Muscle of back (tissue), 11 donors: Measurements from ENCODE around the gene OBSCN. TPM values are rescaled to one million over a fixed set of nuclear protein-coding genes. Genes with fewer than 3 reads are reported as not detected.

Experiments
- DNase-seq, 3 donors: peaks; one replicate each; pipeline versions ENCODE4 v3.0.0 to v3.0.0-alpha.2; 2013
- polyA plus RNA-seq, 10 donors: library from polyadenylated mRNA; unstranded; fragments of 120-200 nt; gene quantifications; one replicate each; pipeline ENCODE4 v1.2.1, GENCODE V29; 2013; ENCODE audit not compliant: insufficient read length in 10 of 10

Gene OBSCN
- polyA plus RNA-seq, 10 donors, result 179 to 336 (median 279) TPM

DNA sequence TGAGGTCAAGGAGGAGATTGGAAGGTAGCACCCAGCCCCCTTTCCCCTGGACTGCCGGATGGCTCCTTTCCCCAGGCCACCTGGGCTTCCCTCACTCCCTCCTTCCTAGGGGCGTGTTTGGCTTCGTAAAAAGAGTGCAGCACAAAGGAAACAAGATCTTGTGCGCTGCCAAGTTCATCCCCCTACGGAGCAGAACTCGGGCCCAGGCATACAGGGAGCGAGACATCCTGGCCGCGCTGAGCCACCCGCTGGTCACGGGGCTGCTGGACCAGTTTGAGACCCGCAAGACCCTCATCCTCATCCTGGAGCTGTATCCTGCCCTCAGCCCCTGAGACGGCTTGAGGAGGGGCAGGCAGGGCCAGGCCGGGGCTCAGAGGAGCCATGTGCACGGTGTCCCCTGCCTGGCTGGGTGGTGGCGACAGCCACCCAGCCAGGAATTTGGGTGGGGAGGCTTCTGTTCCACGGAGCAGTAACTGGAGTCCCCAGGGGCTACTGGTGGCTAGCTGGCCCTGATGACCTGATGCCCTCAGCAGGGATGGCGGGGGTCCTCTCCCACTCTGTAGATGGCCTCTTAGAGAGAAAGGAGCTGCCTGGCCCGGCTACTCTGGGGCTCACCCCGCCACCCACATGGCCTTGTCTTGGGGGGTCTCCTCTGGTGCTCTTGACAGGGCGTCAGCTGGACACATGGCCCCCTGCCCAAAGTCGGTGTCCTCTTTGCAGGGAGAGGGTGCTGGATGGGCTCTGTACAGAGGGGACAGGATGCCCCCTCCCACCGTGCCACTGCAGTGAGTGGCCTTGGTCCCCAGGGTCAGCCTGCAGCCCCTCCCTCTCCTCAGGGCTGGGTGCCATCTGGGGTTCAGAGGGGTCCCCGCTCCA is 159.3 kb downstream of the OBSCN start:
- peak in 1 of 3 donors; percentile 73 for DNase-seq

DNA sequence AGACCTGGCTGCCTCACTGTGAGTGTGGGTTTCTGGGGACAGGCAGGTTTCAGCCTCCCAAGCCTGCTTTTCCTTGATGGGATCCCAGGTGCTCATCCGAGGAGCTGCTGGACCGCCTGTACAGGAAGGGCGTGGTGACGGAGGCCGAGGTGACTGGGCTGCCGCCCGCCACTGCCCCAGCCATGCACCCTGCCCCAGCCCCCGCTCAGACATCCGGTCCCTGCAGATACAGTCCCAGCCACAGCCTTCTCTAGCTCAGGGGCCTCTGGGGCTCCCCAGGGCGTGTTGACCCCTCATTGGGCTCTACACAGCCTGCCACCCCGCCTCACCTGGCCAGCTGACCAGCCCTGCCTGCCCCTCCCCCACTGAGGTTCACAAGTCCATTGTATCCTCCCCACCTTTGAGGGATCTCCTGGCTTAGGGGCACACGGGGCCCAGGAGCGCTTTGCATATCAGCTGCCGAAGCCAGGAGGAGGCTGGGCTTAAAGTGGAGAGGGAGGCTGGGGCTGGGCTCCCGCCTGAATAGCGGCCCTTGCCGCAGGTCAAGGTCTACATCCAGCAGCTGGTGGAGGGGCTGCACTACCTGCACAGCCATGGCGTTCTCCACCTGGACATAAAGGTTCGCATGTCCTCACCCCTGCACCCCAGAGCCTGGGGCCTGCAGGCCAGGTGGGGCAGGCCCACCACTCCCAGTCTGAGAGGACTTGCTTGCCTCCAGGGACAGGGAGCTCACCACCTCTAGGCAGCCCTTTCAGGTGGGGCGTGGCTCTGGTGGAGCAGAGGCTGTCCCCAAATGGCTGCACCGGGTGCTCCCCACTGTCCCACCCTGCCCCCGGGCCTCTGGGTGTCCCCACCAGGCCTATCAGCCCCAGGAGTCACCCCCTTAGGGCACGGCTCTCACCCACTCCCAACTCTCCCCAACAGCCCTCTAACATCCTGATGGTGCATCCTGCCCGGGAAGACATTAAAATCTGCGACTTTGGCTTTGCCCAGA is 160.3 kb downstream of the OBSCN start:
- DNase-seq, result no peak

DNA sequence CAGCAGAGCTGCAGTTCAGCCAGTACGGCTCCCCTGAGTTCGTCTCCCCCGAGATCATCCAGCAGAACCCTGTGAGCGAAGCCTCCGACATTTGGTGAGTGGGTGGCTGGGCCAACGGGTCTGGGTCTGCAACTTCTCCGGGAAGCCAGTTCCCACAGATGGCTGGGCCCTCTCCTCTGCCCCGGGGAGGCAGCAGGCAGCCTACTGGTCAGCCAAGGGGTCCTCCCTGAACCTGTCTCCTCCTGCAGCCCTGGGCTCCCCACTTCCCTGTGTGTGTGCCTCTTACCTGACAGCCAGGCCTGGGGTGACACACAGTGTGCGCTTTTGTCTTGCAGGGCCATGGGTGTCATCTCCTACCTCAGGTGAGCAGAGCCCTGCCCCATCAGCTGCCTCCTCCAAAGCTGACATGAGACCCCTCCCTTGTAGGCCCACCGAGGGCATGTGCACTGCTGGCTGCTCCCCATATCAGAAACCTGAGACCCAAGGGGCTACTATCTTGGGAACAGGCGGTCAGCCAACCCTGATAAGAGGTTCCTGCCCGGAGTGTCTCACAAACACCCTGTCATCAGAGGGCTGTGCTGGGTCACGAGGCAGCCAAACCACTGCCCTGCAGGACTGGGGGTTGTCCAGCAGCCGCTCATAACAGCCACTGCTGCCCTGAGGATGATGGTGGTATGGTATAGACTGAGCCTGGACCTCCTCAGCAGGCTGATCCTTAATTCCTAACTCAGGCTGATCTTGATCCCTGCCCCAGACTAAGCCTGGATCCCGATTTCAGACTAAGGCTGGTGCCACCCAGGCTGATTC is 161.2 kb downstream of the OBSCN start:
- DNase-seq, result no peak

DNA sequence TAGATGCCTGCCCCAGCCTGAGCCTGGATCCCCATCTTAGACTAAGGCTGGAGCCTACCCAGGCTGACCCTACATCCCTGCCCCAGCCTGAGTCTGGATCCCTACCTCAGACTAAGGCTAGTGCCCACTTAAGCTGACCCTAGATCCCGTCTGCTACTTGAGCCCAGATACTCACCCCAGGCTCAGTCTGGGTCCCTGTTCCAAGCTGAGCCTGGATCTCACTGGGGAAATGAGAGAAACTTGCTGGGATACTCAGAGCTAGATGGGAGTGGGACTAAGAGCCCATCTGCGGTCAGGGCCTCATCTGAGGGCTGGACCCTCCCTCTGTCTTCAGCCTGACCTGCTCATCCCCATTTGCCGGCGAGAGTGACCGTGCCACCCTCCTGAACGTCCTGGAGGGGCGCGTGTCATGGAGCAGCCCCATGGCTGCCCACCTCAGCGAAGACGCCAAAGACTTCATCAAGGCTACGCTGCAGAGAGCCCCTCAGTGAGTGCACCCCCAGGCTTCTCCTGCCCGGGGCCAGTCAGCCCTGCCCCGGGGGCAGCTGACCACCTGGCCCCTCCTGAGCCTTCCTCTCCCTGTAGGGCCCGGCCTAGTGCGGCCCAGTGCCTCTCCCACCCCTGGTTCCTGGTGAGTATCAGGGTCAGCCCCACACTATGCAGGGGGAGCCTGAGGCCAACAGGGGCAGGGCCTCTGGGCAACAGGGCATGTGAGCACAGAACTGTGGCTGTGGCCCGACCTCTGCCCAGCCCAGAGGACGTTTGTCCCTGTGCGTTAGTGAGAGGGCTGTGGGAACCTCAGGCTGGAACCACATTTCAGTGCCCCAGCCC is 162.0 kb downstream of the OBSCN start:
- DNase-seq, result no peak

DNA sequence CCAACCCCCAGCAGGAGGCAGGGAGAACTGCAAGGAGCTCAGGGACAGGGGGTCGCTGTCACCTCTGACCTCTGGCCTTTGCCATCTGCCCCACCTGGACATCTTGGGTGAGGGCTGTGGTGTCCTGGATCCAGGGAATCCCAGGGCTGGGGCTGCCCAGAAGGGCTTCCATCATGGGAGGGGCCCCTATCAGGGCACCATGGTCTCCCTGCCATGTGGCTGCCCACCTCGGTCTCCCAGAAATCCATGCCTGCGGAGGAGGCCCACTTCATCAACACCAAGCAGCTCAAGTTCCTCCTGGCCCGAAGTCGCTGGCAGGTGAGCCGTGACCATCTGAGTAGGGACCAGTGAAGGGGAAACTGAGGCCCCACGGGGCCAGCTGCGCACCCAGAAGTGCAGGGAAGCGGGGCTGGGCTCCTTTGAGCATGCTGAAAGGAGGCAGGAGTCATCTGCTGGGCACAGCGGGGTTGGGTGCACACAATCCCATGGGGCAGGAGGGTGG is 162.6 kb downstream of the OBSCN start:
- DNase-seq, result no peak

DNA sequence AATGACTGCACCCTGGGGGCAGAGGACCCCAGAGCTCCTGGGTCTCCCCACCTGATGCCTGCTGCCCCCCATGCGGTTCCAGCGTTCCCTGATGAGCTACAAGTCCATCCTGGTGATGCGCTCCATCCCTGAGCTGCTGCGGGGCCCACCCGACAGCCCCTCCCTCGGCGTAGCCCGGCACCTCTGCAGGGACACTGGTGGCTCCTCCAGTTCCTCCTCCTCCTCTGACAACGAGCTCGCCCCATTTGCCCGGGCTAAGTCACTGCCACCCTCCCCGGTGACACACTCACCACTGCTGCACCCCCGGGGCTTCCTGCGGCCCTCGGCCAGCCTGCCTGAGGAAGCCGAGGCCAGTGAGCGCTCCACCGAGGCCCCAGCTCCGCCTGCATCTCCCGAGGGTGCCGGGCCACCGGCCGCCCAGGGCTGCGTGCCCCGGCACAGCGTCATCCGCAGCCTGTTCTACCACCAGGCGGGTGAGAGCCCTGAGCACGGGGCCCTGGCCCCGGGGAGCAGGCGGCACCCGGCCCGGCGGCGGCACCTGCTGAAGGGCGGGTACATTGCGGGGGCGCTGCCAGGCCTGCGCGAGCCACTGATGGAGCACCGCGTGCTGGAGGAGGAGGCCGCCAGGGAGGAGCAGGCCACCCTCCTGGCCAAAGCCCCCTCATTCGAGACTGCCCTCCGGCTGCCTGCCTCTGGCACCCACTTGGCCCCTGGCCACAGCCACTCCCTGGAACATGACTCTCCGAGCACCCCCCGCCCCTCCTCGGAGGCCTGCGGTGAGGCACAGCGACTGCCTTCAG is 163.3 kb downstream of the OBSCN start:
- DNase-seq, result no peak

DNA sequence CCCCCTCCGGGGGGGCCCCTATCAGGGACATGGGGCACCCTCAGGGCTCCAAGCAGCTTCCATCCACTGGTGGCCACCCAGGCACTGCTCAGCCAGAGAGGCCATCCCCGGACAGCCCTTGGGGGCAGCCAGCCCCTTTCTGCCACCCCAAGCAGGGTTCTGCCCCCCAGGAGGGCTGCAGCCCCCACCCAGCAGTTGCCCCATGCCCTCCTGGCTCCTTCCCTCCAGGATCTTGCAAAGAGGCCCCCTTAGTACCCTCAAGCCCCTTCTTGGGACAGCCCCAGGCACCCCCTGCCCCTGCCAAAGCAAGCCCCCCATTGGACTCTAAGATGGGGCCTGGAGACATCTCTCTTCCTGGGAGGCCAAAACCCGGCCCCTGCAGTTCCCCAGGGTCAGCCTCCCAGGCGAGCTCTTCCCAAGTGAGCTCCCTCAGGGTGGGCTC is 163.9 kb downstream of the OBSCN start:
- DNase-seq, result no peak

DNA sequence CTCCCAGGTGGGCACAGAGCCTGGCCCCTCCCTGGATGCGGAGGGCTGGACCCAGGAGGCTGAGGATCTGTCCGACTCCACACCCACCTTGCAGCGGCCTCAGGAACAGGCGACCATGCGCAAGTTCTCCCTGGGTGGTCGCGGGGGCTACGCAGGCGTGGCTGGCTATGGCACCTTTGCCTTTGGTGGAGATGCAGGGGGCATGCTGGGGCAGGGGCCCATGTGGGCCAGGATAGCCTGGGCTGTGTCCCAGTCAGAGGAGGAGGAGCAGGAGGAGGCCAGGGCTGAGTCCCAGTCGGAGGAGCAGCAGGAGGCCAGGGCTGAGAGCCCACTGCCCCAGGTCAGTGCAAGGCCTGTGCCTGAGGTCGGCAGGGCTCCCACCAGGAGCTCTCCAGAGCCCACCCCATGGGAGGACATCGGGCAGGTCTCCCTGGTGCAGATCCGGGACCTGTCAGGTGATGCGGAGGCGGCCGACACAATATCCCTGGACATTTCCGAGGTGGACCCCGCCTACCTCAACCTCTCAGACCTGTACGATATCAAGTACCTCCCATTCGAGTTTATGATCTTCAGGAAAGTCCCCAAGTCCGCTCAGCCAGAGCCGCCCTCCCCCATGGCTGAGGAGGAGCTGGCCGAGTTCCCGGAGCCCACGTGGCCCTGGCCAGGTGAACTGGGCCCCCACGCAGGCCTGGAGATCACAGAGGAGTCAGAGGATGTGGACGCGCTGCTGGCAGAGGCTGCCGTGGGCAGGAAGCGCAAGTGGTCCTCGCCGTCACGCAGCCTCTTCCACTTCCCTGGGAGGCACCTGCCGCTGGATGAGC is 164.5 kb downstream of the OBSCN start:
- DNase-seq, result no peak

DNA sequence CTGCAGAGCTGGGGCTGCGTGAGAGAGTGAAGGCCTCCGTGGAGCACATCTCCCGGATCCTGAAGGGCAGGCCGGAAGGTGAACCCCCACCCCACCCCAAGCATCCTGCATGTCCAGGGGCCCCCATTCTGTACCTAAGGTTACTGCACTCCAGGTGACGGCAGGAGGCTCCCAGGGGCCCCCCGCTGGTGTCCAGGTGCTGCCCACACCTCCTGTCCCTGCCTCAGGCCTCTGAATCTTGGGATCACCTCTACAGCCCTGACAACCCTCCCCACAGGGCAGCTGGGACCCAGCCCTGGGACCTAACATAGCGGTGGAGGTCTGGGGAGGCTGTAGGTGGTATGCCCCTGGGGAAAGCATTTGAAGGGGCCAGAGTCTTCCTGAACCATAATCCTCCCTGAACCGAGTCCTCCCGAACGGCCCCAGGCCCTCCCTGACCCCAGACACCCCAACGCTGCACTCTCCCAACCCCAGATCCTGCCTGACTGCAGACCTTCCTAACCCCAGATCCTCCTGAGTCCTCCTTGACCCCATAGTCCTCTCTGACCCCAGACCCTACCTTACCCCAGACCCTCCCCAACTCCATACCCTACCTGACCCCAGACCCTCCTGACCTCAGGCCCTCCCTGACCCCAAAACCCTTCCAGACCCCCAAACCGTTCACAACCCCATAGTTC is 165.3 kb downstream of the OBSCN start:
- DNase-seq, result no peak

DNA sequence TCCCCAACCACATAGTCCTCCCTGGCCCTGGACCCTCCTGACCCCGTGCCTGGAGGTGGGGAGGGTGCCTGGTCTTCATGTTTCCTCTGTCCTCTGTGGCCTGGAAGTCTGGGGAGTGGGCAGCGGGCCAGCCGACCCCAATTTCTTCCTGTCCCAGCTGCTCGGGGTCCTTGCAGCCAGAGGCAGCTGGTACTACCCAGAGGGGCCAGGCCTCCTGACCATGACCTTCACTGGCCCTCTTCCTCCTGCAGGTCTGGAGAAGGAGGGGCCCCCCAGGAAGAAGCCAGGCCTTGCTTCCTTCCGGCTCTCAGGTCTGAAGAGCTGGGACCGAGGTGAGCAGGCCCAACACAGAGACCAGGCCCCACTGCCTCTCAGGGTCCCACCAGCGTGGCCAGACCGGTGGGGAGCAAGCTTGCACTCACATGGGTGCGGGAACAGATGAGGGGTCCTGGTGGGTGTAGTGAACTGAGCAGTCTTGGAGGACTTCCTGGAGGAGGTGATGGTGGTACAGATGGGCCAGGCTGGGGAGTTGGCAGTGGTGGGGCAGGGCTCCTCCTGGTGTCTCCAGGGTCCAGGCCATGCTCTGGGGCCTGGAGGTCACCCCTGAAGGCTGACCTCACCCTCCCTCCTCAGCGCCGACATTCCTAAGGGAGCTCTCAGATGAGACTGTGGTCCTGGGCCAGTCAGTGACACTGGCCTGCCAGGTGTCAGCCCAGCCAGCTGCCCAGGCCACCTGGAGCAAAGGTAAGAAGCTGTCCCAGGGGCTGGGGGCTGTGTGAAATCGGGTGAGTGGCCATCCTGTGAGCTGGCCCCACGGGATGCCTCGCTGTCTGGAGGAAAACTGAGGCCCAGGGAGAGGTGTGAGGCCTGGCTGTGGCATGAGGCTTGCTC is 166.1 kb downstream of the OBSCN start:
- DNase-seq, result no peak

DNA sequence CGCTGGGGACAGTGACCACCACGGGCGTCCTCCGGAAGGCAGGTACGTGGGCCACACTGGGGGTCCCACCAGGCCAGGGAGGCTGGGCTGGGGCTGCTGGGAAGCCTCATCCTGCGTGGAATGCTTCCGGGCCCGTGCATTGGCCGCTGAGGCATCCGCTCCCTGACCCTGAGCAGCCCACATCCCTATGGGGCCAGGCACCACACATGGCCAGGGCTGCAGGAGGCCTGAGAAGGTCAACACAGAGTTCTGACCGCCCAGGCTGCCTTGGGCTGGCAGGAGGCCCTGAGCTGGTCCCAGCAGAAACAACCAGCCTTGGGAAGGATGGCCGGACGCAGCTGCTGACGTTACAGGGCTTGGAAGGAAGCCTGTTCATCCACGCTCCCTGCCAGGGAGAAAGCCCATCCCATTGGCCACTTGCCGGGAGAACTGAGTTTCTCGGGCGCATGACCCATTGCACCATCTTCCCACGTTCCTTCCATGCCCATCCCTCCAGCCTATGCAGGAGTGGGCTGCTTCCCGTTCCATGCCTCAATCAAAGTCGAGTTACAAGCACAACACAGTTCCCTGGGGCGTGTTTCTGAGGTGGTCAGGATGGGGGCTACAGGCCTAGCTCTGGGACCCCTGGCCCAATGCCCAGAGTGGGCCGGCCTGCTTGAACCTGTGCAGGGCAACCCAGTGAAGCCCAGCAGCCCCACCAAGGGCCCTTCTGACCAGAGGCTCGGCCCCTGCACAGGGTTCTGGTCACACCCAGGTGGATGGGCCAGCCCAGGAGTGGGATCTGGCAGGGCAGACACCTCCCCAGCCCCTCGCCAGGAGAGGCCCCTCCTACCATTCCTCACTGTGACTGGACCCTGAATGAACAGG is 167.1 kb downstream of the OBSCN start:
- DNase-seq, result peak; percentile 50 to 81 (median 74)

DNA sequence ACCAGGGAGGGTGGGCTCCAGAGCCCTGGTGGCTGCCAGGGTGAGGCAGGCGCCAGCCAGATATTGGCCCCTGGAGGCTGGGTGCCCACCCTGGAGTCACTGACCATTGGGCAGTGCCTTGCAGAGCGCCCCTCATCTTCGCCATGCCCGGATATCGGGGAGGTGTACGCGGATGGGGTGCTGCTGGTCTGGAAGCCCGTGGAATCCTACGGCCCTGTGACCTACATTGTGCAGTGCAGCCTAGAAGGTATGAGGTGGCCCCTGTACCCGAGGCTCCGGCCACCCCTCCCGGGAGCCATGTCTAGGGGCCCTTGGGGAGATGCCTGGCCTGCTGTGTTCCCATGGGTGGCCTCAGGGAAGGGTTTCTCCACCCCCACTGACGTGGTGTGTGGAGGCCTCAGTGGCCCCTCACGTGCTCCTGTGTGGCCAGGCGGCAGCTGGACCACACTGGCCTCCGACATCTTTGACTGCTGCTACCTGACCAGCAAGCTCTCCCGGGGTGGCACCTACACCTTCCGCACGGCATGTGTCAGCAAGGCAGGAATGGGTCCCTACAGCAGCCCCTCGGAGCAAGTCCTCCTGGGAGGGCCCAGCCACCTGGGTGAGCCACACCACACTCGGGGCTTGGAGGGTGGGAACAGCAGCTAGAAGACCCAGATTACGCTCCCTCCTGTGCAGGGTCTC is 167.9 kb downstream of the OBSCN start:
- DNase-seq, result no peak

DNA sequence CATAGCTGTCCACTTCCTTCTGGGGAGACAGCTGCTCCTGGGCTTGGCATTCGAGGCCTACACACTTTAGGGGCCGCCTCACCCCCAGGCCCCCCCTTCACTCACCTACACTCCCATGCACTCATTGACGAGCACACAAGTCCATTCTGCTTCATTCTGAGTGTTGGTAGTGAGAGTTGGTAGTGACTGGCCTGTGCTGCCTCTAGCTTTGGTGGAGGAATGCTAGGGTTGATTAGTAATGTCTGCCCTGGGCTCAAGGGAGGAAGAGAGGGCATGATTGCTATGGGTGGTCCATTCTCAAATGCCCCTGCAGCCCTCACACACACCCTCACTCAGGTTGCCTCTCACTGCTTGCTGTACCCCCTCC is 168.4 kb downstream of the OBSCN start:
- no peak for DNase-seq

DNA sequence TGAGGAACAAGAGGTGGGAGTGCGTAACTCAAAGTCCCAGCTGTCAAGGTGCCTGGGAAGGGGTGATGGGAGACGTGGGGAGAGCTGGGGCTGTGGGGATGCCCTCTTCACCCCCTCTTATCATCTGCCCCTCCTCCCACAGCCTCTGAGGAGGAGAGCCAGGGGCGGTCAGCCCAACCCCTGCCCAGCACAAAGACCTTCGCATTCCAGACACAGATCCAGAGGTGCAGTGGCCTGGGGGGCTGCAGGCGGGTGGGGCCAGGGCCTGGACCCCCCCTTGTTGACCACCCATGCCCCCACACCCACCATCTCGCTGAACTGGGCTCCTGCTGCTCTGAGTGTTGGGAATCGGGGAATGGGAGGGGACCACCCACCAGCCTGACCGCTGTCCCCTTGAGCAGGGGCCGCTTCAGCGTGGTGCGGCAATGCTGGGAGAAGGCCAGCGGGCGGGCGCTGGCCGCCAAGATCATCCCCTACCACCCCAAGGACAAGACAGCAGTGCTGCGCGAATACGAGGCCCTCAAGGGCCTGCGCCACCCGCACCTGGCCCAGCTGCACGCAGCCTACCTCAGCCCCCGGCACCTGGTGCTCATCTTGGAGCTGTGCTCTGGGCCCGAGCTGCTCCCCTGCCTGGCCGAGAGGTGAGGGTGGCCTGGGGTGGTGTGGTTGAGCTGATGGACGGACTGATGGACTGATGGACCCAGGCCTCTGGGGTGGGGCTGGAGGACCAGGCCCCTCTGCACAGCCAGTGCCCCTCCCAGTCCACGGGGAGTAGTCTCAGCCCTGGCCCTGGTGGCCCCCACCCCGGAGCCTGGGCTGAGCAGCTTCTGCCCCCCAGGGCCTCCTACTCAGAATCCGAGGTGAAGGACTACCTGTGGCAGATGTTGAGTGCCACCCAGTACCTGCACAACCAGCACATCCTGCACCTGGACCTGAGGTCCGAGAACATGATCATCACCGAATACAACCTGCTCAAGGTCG is 169.1 kb downstream of the OBSCN start:
- DNase-seq, result no peak
